ENCODE data around the gene DLG3.

DNA sequence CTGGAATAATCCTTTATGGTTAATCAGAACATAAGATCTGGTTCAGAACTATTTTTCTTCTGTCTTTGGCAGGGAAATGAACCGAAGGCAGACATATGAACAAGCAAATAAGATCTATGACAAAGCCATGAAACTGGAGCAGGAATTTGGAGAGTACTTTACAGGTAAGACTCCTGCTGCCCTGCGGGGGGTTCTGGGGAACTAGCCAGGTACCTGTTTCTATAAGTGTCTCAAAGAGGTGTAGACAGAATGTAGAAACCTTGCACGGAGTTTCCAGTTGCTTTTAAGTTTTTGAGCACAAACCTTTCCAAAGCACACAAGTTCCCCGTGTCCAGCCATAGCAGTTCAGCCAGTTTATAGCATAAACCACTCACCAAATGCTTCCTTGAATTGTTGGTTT lies 56.2 kb downstream of the DLG3 start:
- TF ChIP-seq, protein P1, sequence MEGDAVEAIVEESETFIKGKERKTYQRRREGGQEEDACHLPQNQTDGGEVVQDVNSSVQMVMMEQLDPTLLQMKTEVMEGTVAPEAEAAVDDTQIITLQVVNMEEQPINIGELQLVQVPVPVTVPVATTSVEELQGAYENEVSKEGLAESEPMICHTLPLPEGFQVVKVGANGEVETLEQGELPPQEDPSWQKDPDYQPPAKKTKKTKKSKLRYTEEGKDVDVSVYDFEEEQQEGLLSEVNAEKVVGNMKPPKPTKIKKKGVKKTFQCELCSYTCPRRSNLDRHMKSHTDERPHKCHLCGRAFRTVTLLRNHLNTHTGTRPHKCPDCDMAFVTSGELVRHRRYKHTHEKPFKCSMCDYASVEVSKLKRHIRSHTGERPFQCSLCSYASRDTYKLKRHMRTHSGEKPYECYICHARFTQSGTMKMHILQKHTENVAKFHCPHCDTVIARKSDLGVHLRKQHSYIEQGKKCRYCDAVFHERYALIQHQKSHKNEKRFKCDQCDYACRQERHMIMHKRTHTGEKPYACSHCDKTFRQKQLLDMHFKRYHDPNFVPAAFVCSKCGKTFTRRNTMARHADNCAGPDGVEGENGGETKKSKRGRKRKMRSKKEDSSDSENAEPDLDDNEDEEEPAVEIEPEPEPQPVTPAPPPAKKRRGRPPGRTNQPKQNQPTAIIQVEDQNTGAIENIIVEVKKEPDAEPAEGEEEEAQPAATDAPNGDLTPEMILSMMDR (IDR thresholded peaks at IDR 0.05; ENCODE audit: poor library complexity, severe bottlenecking), result no peak
- TF ChIP-seq RAD21 (conservative IDR thresholded peaks at IDR 0.05) (no peak), EP300 (conservative IDR thresholded peaks at IDR 0.05; ENCODE audit: poor library complexity, severe bottlenecking) (no peak)
- TF ChIP-seq, protein P2, sequence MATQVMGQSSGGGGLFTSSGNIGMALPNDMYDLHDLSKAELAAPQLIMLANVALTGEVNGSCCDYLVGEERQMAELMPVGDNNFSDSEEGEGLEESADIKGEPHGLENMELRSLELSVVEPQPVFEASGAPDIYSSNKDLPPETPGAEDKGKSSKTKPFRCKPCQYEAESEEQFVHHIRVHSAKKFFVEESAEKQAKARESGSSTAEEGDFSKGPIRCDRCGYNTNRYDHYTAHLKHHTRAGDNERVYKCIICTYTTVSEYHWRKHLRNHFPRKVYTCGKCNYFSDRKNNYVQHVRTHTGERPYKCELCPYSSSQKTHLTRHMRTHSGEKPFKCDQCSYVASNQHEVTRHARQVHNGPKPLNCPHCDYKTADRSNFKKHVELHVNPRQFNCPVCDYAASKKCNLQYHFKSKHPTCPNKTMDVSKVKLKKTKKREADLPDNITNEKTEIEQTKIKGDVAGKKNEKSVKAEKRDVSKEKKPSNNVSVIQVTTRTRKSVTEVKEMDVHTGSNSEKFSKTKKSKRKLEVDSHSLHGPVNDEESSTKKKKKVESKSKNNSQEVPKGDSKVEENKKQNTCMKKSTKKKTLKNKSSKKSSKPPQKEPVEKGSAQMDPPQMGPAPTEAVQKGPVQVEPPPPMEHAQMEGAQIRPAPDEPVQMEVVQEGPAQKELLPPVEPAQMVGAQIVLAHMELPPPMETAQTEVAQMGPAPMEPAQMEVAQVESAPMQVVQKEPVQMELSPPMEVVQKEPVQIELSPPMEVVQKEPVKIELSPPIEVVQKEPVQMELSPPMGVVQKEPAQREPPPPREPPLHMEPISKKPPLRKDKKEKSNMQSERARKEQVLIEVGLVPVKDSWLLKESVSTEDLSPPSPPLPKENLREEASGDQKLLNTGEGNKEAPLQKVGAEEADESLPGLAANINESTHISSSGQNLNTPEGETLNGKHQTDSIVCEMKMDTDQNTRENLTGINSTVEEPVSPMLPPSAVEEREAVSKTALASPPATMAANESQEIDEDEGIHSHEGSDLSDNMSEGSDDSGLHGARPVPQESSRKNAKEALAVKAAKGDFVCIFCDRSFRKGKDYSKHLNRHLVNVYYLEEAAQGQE (IDR thresholded peaks at IDR 0.05; ENCODE audit: borderline replicate concordance), result no peak

Measured in neural cell (in vitro differentiated cells).